Uterus (tissue), 2 donors: ENCODE measurements around the gene CDH16.

Source experiments
- POLR2A ChIP-seq, 2 donors: fragments of 450-650 bp; IDR thresholded peaks; one replicate each; pipeline ENCODE4 v1.6.1; 2016; ENCODE audit warnings: antibody characterized with exemption in 2 of 2, mild to moderate bottlenecking in 1 of 2, moderate library complexity in 1 of 2
- TF ChIP-seq, protein P1 (sequence below), 4 experiments: fragments of 200-600 bp in 2 of 4; fragments of 450-650 bp in 2 of 4; sonication (generic) in 2 of 4; IDR thresholded peaks; one replicate each; pipeline ENCODE4 v1.5.1; 2016 to 2019; ENCODE audit warnings: antibody characterized with exemption in 4 of 4, mild to moderate bottlenecking in 2 of 4, moderate library complexity in 1 of 4

DNA sequence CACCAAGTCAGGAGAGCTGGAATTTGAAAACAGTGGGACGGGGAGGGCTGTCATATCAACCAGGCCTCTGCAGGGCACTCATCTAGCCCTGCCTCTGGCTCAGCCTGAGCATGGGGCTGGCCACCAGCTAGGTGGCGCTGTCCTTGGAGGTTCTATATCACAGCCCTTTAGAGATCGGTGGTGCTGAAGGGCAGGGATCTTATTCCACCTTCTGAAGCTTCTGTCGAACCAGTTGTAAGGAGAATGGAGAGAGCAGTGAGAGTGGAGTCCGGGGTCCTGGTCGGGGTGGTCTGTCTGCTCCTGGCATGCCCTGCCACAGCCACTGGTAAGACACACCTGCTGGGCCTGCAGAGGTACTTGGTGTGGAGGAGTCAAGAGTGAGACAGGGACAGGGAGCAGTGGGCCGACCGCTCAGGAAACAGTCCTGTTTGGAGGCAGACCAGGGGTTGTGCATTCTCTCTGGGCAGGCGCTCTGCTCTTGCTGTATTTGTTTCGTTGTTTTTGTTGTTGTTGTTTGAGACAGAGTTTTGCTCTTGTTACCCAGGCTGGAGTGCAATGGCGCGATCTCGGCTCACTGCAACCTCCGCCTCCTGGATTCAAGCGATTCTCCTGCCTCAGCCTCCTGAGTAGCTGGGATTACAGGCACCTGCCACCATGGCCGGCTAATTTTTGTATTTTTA, 42.5 kb upstream of the CDH16 start, which contains the start of gene CES3:
- no peak for TF ChIP-seq POLR2A (IDR thresholded peaks at IDR 0.05)
- TF ChIP-seq, protein P1, sequence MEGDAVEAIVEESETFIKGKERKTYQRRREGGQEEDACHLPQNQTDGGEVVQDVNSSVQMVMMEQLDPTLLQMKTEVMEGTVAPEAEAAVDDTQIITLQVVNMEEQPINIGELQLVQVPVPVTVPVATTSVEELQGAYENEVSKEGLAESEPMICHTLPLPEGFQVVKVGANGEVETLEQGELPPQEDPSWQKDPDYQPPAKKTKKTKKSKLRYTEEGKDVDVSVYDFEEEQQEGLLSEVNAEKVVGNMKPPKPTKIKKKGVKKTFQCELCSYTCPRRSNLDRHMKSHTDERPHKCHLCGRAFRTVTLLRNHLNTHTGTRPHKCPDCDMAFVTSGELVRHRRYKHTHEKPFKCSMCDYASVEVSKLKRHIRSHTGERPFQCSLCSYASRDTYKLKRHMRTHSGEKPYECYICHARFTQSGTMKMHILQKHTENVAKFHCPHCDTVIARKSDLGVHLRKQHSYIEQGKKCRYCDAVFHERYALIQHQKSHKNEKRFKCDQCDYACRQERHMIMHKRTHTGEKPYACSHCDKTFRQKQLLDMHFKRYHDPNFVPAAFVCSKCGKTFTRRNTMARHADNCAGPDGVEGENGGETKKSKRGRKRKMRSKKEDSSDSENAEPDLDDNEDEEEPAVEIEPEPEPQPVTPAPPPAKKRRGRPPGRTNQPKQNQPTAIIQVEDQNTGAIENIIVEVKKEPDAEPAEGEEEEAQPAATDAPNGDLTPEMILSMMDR (IDR thresholded peaks at IDR 0.05) = peak in 2 of 4 experiments; percentile 32 to 34
